NCI-H2196 treated with DMSO at 0.1 percent for 48 hours (cell line): ENCODE measurements around the gene RAET1G.

Source experiments
- DNase-seq: peaks from one replicate; lab custom pipeline; 2025; ENCODE audit not compliant: unreplicated experiment; lab: John Stamatoyannopoulos, UW

Gene RAET1G

GRCh38 chr6:149869275-149869892 is 53.5 kb downstream of the RAET1G start:
- no peak for DNase-seq

DNA sequence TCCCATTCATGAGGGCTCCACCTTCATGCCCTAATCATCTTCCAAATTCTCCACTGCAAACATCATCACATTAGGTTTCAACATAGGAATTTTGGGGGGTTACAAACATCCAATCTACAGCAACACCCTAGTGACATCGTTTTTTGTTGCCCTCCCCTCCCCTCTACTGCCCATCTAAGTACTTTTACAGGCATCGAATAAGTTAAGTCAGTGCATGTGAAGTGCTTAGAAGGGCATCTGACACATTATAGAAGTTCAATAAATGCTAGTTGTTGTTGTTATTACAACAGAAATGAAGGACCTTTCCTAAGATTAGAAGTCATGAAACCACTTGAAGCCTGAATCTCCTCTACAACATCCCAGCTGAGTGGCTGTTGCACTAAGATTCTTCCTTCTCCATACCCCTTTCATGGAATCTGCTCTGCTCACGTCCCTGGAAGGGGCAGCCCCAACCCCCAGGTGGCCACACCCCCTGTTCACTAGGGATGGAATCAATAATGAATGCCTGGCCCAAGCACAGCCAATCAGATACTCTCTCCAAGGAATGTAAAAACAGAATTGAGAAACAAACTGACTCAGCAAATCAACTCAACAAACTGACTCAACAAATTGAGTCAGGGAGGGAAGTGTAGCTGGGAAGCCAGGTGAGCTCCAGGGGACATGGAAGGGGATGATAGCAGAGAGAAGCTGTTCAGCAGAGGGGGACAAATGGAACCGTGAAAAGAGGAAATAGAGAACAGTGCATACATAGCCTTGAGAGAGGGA is 54.9 kb downstream of the RAET1G start:
- no peak for DNase-seq
